ENCODE measurements around the gene STPG4. TPM values are rescaled to one million over a fixed set of nuclear protein-coding genes. Genes with fewer than 3 reads are reported as not detected.

Gene STPG4
- total and polyA plus RNA-seq, 2 of the 8 experiments (the other 6 are each of a cell fraction or from before 2014, with no cell fraction given): 0.28 TPM; not detected in 1

- Histone ChIP-seq H3K56ac (replicated peaks; ENCODE audit: insufficient read length, low read depth, low read length) (no peak overlapping the region), H4K20me1 (replicated peaks in 1 of 2; ENCODE audit: control insufficient read depth in 1 of 2, insufficient read depth in 2 of 2, low read length in 2 of 2) (no peaks in the 10 kb centered on the region), H2BK120ac (replicated peaks; ENCODE audit: low read depth, low read length) (no peak overlapping the region), H3K4me3 (ENCODE audit: extremely low read depth in 1 of 4, insufficient read depth in 2 of 4, low read depth in 3 of 4, low read length in 4 of 4) (no peak overlapping the region), H3K9me3 (ENCODE audit: insufficient read depth in 2 of 2, low read depth in 1 of 2, low read length in 1 of 2) (no peaks in the 10 kb centered on the region), H3K79me1 (ENCODE audit: low read depth, low read length) (no peaks in the 10 kb centered on the region), H2BK20ac (ENCODE audit: low read length) (no peak overlapping the region), H3K9ac (replicated peaks in 1 of 4; ENCODE audit: extremely low read depth in 1 of 4, low read depth in 3 of 4, low read length in 3 of 4) (no peak overlapping the region), H3K4ac (replicated peaks; ENCODE audit: insufficient read length, low read depth, low read length) (no peak overlapping the region), H2BK15ac (ENCODE audit: low read length) (no peak overlapping the region), H2AK5ac (ENCODE audit: low read depth, low read length) (no peak overlapping the region), H3K27ac (ENCODE audit: low read depth, low read length) (no peak overlapping the region), H3K4me1 (replicated peaks in 1 of 4; ENCODE audit: control insufficient read depth in 3 of 4, insufficient read depth in 4 of 4, low read length in 3 of 4) (peaks cover 0 to 4% (median 2%) of the 10 kb centered on the region in 4 experiments; a peak in 4 of 7 replicates), H3K79me2 (ENCODE audit: control insufficient read depth in 1 of 2, insufficient read depth in 2 of 2, low read length in 2 of 2) (no peaks in the 10 kb centered on the region), H3K36me3 (ENCODE audit: control insufficient read depth in 2 of 4, insufficient read depth in 4 of 4, low read length in 3 of 4) (no peaks in the 10 kb centered on the region), H4K91ac (replicated peaks; ENCODE audit: insufficient read length, low read length) (no peak overlapping the region), H3K14ac (ENCODE audit: insufficient read length) (no peak overlapping the region), H3K4me2 (ENCODE audit: insufficient read depth in 1 of 2, low read depth in 2 of 2, low read length in 2 of 2) (no peak overlapping the region), H3K27me3 (replicated peaks in 1 of 4; ENCODE audit: control insufficient read depth in 3 of 4, extremely low read depth in 1 of 4, insufficient read depth in 3 of 4, low read length in 3 of 4) (no peaks in the 10 kb centered on the region), H4K8ac (ENCODE audit: extremely low read depth, insufficient read depth, low read length) (no peak overlapping the region; the same call in 1 of the 2 replicates), H4K5ac (ENCODE audit: insufficient read length, low read depth, low read length) (no peak overlapping the region), H3K18ac (ENCODE audit: extremely low read depth, low read length) (no peak overlapping the region), H2BK5ac (ENCODE audit: low read depth, low read length) (no peak overlapping the region), H3K23ac (ENCODE audit: insufficient read length) (no peak overlapping the region), H2BK12ac (ENCODE audit: low read depth, low read length) (no peak overlapping the region), H2AFZ (ENCODE audit: low read length) (no peak overlapping the region), H3K23me2 (ENCODE audit: low read depth, low read length) (no peaks in the 10 kb centered on the region)
- no peak for TF ChIP-seq CTBP2 (IDR thresholded peaks at IDR 0.05; ENCODE audit: borderline replicate concordance, insufficient read depth, insufficient read length, low read length)
- POLR2A ChIA-PET (ENCODE audit: partially characterized antibody): interaction anchor here (1.0 kb wide), 1 partner anchor 8 kb away, joined by 4 read pairs; no protein-coding TSS in a partner anchor
- DNase-seq (ENCODE audit: low read depth in 1 of 2, low spot score in 2 of 2): peak in 1 of 2 experiments; percentile 36
- CTCF ChIA-PET (ENCODE audit: partially characterized antibody): interaction anchor here (0.6 to 1.6 kb wide), 3 partner anchors 18 to 787 kb away, joined by 3 to 5 read pairs (median 3); no protein-coding TSS in a partner anchor
- 89% methylated on average over 3 of the region's 3 CpGs; no CpG with 5 or more reads in 1 of the 2 experiments for WGBS, 2 experiments (ENCODE audit: extremely low coverage in 1 of 2, insufficient coverage in 1 of 2, insufficient read length in 1 of 2, insufficient replicate concordance in 2 of 2, low coverage in 1 of 2, low lambda C conversion rate in 2 of 2, missing lambda C conversion rate in 1 of 2)
- FAIRE-seq: no peak
Measured at GRCh38 chr2:47198985-47199451, 43.9 kb upstream of the STPG4 start.

Measured in H1 (cell line).